ENCODE results near the gene ATF7IP2. TPM values are rescaled to one million over a fixed set of nuclear protein-coding genes. Genes with fewer than 3 reads are reported as not detected.

The ATF7IP2 gene
- total and polyA plus RNA-seq, 2 experiments from 2014 or later, result 26.0 to 93.5 TPM

DNA sequence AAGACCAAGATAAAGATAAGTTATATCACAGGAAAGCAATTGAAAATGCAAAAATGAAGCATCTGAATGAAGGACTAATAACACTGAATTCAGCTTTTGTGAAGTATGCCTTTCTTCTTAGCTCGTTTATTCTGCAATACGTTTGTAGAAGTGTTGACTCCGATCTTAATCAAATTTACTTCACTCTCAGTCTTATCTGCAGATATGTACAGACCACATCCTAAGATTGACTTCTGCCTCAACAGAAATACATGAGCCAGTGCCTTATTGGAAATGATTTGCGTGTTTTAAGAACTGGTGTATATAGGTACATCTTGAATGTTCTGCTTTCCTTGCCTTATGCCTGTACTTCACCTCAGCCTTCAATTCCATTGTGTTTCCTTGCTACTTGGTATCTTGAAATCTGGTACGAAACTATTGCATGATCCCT is 1.3 kb downstream of the ATF7IP2 start:
- Histone ChIP-seq H3K9me3 (ENCODE audit: low read depth) (no peaks in the 10 kb centered on the region), H3K4me3 (peak overlapping the region; percentile 62), H3K27me3 (no peaks in the 10 kb centered on the region), H3K36me3 (no peaks in the 10 kb centered on the region), H3K4me1 (ENCODE audit: low read depth) (no peaks in the 10 kb centered on the region), H3K27ac (no peak overlapping the region)
- TF ChIP-seq, protein P1, sequence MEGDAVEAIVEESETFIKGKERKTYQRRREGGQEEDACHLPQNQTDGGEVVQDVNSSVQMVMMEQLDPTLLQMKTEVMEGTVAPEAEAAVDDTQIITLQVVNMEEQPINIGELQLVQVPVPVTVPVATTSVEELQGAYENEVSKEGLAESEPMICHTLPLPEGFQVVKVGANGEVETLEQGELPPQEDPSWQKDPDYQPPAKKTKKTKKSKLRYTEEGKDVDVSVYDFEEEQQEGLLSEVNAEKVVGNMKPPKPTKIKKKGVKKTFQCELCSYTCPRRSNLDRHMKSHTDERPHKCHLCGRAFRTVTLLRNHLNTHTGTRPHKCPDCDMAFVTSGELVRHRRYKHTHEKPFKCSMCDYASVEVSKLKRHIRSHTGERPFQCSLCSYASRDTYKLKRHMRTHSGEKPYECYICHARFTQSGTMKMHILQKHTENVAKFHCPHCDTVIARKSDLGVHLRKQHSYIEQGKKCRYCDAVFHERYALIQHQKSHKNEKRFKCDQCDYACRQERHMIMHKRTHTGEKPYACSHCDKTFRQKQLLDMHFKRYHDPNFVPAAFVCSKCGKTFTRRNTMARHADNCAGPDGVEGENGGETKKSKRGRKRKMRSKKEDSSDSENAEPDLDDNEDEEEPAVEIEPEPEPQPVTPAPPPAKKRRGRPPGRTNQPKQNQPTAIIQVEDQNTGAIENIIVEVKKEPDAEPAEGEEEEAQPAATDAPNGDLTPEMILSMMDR (IDR thresholded peaks at IDR 0.05; ENCODE audit: low read depth, low read length), result no peak
- no peak for DNase-seq (ENCODE audit: low read depth in 1 of 2, low spot score in 1 of 2)

DNA sequence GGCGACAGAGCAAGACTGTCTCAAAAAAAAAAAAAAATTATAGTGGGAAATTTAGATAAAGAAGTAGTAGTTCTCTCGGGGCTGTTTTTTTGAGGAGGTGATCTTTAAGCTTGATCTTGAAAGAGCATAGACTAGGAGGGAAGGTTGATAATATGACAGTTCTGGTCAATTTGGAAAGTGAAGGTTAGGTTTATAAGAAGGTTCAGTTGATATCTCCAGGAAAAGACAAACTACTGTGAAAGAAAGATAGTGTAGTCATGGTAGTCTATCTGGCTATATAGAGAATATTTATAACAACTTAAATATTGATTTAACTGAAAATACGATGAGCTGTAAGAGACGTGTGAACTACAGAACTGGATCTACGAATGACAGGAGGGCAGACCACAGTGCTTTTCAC is 3.1 kb downstream of the ATF7IP2 start:
- Histone ChIP-seq H3K36me3 (no peaks in the 10 kb centered on the region), H3K27ac (no peak overlapping the region), H3K4me1 (ENCODE audit: low read depth) (no peaks in the 10 kb centered on the region), H3K27me3 (no peaks in the 10 kb centered on the region), H3K4me3 (no peak overlapping the region), H3K9me3 (ENCODE audit: low read depth) (no peaks in the 10 kb centered on the region)
- no peak for DNase-seq (ENCODE audit: low read depth in 1 of 2, low spot score in 1 of 2)
- TF ChIP-seq, protein P1 (IDR thresholded peaks at IDR 0.05; ENCODE audit: low read depth, low read length), result no peak

DNA sequence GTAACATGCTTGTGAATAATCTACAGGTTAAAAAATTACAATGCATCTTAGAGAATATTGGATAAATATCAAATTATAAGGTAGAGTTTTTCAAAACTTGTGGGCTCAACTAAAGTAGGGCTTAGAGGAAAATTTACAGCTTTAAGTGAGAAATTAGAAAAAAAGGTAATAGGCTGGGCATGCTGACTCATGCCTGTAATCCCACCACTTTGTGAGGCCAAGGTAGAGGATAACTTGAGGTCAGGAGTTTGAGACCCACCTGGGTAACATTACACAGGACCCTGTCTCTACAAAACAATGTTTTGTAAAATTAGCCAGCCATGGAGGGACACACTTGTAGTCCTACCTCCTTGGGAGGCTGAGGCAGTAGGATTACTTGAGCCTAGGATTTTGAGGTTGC is 4.5 kb downstream of the ATF7IP2 start:
- Histone ChIP-seq H3K27me3 (no peaks in the 10 kb centered on the region), H3K4me1 (ENCODE audit: low read depth) (no peaks in the 10 kb centered on the region), H3K4me3 (no peak overlapping the region), H3K27ac (no peak overlapping the region), H3K9me3 (ENCODE audit: low read depth) (no peaks in the 10 kb centered on the region), H3K36me3 (no peaks in the 10 kb centered on the region)
- TF ChIP-seq, protein P1 (IDR thresholded peaks at IDR 0.05; ENCODE audit: low read depth, low read length), result no peak
- no peak for DNase-seq (ENCODE audit: low read depth in 1 of 2, low spot score in 1 of 2)

- H3K27me3 ChIP-seq, result no peaks in the 10 kb centered on the region
- H3K4me3 ChIP-seq, result no peak overlapping the region
- no peak overlapping the region for H3K27ac ChIP-seq
- no peaks in the 10 kb centered on the region for H3K9me3 ChIP-seq (ENCODE audit: low read depth)
- DNase-seq (ENCODE audit: low read depth in 1 of 2, low spot score in 1 of 2), result no peak
- no peaks in the 10 kb centered on the region for H3K4me1 ChIP-seq (ENCODE audit: low read depth)
- TF ChIP-seq, protein P1 (IDR thresholded peaks at IDR 0.05; ENCODE audit: low read depth, low read length), result no peak
- H3K36me3 ChIP-seq, result no peaks in the 10 kb centered on the region
These were observed 5.0 kb downstream of the ATF7IP2 start for GRCh38 chr16:10390867-10391266.

GRCh38 chr16:10391339-10391738 is 5.5 kb downstream of the ATF7IP2 start:
- Histone ChIP-seq H3K27me3 (no peaks in the 10 kb centered on the region), H3K4me1 (ENCODE audit: low read depth) (no peaks in the 10 kb centered on the region), H3K4me3 (no peak overlapping the region), H3K9me3 (ENCODE audit: low read depth) (no peaks in the 10 kb centered on the region), H3K27ac (no peak overlapping the region), H3K36me3 (no peaks in the 10 kb centered on the region)
- DNase-seq (ENCODE audit: low read depth in 1 of 2, low spot score in 1 of 2), result no peak
- TF ChIP-seq, protein P1 (IDR thresholded peaks at IDR 0.05; ENCODE audit: low read depth, low read length), result no peak

GRCh38 chr16:10402975-10403374 is 17.1 kb downstream of the ATF7IP2 start:
- H3K27me3 ChIP-seq, result no peaks in the 10 kb centered on the region
- H3K4me3 ChIP-seq, result no peak overlapping the region
- no peak for DNase-seq (ENCODE audit: low read depth in 1 of 2, low spot score in 1 of 2)
- H3K4me1 ChIP-seq (ENCODE audit: low read depth), result no peaks in the 10 kb centered on the region
- TF ChIP-seq, protein P1 (IDR thresholded peaks at IDR 0.05; ENCODE audit: low read depth, low read length), result no peak
- H3K36me3 ChIP-seq, result no peaks in the 10 kb centered on the region
- H3K9me3 ChIP-seq (ENCODE audit: low read depth), result no peaks in the 10 kb centered on the region
- no peak overlapping the region for H3K27ac ChIP-seq
